Keratinocyte (primary cell): ENCODE measurements around the gene TANK.

Experiments
- EZH2 ChIP-seq: IDR thresholded peaks from one replicate; pipeline ENCODE4 v1.6.1; 2012; ENCODE audit warnings: inconsistent platforms, mild to moderate bottlenecking, low read length, moderate library complexity
- TF ChIP-seq, protein P1 (sequence below), 3 experiments: IDR thresholded peaks in 1 of 3; conservative IDR thresholded peaks in 1 of 3; optimal IDR thresholded peaks in 1 of 3; 2 replicates in 2 of 3; 3 replicates in 1 of 3; pipeline versions ENCODE3 to v1.5.1; 2011; ENCODE audit warnings: low read length in 3 of 3, mild to moderate bottlenecking in 3 of 3, moderate library complexity in 2 of 3, control low read depth in 1 of 3, inconsistent platforms in 1 of 3; ENCODE audit not compliant: insufficient read depth in 2 of 3; ENCODE audit errors: extremely low read depth in 1 of 3

DNA sequence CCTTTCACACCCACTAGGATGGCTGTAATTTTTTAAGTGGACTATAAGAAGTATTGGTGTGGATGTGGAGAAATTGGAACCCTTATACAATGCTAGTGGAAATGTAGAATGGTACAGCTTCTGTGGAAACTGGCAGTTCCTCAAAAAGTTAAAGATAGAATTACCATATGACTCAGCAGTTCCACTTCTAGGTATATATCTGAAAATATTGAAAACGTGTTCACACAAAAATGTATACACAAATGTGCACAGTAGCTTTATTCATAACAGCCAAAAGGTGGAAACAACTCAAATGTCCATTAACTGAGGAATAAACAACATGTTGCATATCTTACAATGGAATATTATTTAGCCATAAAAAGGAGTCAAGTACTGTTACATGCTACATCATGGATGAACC, 17.7 kb downstream of the TANK start:
- no peak for TF ChIP-seq EZH2
- TF ChIP-seq, protein P1, sequence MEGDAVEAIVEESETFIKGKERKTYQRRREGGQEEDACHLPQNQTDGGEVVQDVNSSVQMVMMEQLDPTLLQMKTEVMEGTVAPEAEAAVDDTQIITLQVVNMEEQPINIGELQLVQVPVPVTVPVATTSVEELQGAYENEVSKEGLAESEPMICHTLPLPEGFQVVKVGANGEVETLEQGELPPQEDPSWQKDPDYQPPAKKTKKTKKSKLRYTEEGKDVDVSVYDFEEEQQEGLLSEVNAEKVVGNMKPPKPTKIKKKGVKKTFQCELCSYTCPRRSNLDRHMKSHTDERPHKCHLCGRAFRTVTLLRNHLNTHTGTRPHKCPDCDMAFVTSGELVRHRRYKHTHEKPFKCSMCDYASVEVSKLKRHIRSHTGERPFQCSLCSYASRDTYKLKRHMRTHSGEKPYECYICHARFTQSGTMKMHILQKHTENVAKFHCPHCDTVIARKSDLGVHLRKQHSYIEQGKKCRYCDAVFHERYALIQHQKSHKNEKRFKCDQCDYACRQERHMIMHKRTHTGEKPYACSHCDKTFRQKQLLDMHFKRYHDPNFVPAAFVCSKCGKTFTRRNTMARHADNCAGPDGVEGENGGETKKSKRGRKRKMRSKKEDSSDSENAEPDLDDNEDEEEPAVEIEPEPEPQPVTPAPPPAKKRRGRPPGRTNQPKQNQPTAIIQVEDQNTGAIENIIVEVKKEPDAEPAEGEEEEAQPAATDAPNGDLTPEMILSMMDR (optimal IDR thresholded peaks at IDR 0.05 in 1 of 3, IDR thresholded peaks at IDR 0.05 in 1 of 3, conservative IDR thresholded peaks at IDR 0.05 in 1 of 3; ENCODE audit: extremely low read depth in 1 of 3, insufficient read depth in 2 of 3, low read length in 3 of 3) = no peak
